KOPT-K1 (cell line): ENCODE data around the gene ROBO1.

Source experiments
- H3K27ac ChIP-seq: fragments of 200-600 bp; sonication (generic); 2 replicates; pipeline ENCODE4 v1.5.1; 2016; ENCODE audit warnings: antibody characterized with exemption, mild to moderate bottlenecking, low read depth, low read length; ENCODE audit not compliant: poor library complexity, severe bottlenecking
- H3K36me3 ChIP-seq: fragments of 200-600 bp; sonication (generic); 2 replicates; pipeline ENCODE4 v1.5.1; 2017; ENCODE audit warnings: antibody characterized with exemption, mild to moderate bottlenecking, low read length, moderate library complexity; ENCODE audit not compliant: insufficient read depth
- H3K9me3 ChIP-seq: fragments of 200-600 bp; sonication (generic); 2 replicates; pipeline ENCODE4 v1.5.1; 2017; ENCODE audit warnings: antibody characterized with exemption, low read length, mild to moderate bottlenecking; ENCODE audit not compliant: insufficient read depth, poor library complexity, severe bottlenecking

Gene ROBO1

DNA sequence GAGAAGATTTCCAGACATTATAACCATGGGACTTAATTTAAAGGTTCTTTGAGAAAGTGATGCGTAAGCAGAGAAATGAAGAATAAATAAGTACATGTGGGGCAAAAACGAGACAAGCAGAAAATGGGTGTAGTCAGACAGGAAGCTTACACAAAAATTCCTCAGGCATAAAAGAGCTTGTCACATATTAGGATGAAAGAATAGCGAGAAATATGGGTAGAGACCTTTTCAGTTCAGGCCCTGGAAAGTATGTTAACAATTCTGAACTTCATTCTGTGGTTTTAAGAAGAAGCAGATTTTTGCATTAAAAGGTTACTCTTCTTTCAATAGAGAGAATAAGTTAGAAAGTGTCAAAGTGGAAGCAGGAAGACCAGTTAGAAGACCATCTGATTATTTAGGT lies 352.4 kb downstream of the ROBO1 start:
- Histone ChIP-seq H3K36me3 (no peaks in the 10 kb centered on the region), H3K9me3 (no peaks in the 10 kb centered on the region), H3K27ac (no peak overlapping the region)

DNA sequence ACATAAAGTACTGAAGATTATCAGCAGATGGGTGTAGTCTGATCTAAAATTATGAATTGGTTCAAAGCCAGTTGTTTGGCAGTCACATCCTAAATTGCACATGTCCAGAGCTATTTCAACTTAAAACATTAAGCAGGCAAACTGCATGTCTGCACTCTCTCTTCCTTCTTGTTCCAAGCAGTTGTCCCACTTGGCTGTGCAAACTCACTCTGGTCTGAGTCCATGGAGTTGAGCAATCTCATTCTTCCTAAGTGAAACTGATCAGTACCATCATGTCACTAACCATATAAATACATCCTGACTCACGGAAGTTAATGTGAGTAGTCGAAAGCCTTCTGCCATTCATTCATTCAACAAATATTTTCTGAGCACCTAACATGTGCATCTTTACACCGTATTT lies 353.0 kb downstream of the ROBO1 start:
- Histone ChIP-seq H3K36me3 (no peaks in the 10 kb centered on the region), H3K27ac (no peak overlapping the region), H3K9me3 (no peaks in the 10 kb centered on the region)

DNA sequence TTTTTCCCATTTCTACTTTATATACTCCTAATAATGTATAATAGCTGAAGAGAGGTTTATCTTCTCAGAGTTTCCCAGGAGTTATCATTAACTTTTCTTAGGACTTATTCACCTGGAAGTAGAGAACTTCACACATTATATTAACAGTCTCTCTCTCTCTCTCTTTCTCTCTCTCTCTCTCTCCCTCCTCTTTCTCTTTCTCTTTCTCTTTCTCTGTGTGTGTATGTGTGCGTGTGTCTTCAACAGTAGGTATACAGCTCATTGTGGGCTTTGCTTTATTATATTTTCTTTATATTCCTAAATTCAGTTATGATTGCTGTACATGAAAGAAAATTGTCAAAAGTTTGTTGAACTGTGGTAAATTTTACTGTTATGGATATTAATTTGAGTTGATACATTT lies 353.8 kb downstream of the ROBO1 start:
- no peaks in the 10 kb centered on the region for H3K36me3 ChIP-seq

GRCh38 chr3:79412537-79412936 lies 355.3 kb downstream of the ROBO1 start:
- no peak overlapping the region for H3K27ac ChIP-seq
- H3K36me3 ChIP-seq: no peaks in the 10 kb centered on the region

More for the DNA sequence above, 353.8 kb downstream of the ROBO1 start:
- Histone ChIP-seq H3K27ac (no peak overlapping the region), H3K9me3 (no peaks in the 10 kb centered on the region)

GRCh38 chr3:79410617-79411016 lies 357.2 kb downstream of the ROBO1 start:
- H3K27ac ChIP-seq: no peak overlapping the region
- no peaks in the 10 kb centered on the region for H3K9me3 ChIP-seq
- no peaks in the 10 kb centered on the region for H3K36me3 ChIP-seq

More at GRCh38 chr3:79412537-79412936, 355.3 kb downstream of the ROBO1 start:
- no peaks in the 10 kb centered on the region for H3K9me3 ChIP-seq

DNA sequence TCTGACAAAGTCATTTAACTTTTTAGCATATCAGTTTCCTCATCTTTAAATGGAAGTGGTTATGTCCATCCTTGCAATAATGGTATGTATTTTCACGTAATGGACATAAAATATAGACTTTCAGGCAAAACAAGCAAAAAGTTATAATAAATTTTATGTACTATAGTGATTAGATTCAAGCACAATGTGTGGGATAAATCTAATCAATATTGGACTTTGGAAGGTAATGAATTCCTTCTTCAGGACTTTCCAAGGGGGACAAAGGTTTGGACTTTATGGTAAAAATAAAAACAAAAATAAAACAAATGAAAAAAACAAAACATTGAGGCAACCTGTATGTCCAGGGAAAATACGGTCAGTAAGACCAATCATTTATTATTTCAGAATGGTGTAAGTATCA lies 357.7 kb downstream of the ROBO1 start:
- no peaks in the 10 kb centered on the region for H3K9me3 ChIP-seq
- H3K27ac ChIP-seq: no peak overlapping the region
- H3K36me3 ChIP-seq: no peaks in the 10 kb centered on the region

GRCh38 chr3:79406175-79406574 lies 361.6 kb downstream of the ROBO1 start:
- Histone ChIP-seq H3K9me3 (no peaks in the 10 kb centered on the region), H3K36me3 (no peaks in the 10 kb centered on the region), H3K27ac (no peak overlapping the region)

GRCh38 chr3:79405183-79405582 lies 362.6 kb downstream of the ROBO1 start:
- H3K9me3 ChIP-seq: no peaks in the 10 kb centered on the region
- no peak overlapping the region for H3K27ac ChIP-seq
- no peaks in the 10 kb centered on the region for H3K36me3 ChIP-seq

DNA sequence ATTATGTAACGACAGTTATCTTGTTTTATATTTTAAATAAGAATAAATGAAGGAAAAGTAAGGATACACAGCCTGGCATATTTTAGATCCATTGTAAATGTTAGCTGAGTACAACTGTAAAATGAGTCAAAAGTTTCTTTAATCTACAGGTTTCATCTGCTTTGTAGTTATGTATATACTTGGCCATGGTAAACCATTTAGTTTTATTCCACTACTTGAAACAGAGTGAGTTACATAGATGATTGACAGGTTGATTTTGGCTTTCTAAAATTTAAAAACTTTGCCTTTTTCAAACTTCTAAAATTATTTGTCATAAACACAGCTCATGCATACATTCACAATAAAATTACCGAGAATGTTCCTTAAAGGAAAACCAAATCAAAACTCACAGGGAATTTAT lies 371.2 kb downstream of the ROBO1 start:
- Histone ChIP-seq H3K36me3 (no peaks in the 10 kb centered on the region), H3K9me3 (no peaks in the 10 kb centered on the region), H3K27ac (no peak overlapping the region)

- Histone ChIP-seq H3K36me3 (no peaks in the 10 kb centered on the region), H3K9me3 (no peaks in the 10 kb centered on the region), H3K27ac (no peak overlapping the region)
Measured at GRCh38 chr3:79392479-79392878, 375.3 kb downstream of the ROBO1 start.

- Histone ChIP-seq H3K27ac (no peak overlapping the region), H3K36me3 (no peaks in the 10 kb centered on the region), H3K9me3 (no peaks in the 10 kb centered on the region)
Measured at GRCh38 chr3:79390352-79390751, 377.4 kb downstream of the ROBO1 start.

DNA sequence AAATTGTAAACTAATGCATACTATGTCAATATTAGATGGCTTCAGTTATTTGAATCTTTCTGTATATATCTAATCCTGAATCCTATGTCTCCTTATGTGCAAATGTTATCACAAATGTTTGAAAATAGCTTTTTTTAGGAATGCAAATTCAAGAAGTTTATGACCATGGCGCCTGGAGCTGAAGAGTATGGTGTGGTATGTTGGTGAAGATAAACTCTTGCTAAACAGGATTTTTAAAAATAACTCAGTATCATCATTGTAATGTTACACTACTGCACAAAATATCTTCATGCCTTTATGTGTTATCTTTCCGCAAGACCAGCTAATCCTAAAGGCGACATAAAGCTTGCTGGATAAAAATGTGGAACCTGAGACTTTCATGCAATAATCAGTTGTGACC lies 382.6 kb downstream of the ROBO1 start:
- Histone ChIP-seq H3K27ac (no peak overlapping the region), H3K36me3 (no peaks in the 10 kb centered on the region), H3K9me3 (no peaks in the 10 kb centered on the region)

DNA sequence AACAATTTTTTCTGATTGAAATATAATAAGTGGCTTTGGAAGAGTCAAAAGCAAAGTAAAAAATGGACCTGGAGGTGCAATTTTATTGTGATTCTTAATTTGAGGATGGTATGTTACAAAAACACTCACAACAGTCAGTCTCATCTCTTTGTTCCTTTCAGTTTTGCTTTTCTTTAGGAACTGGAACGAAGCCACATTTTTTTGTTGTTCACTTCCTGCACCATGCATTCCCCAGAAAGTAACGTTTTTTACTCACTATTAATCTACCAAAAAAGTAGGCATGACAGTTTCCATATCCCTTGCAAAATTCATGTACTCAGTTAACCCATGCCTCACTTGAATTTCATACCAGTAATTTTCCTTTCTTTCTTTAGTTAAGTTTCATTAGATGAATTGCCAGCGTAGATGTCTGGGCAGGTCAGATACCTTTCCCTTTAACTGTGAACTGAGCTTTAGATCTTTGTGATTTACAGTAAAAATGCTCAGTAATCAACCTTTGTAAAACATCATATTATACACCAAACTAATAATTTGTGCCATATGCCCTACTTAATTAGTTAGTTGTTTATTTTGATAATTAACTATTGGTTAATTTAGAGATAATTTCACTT lies 384.3 kb downstream of the ROBO1 start:
- Histone ChIP-seq H3K36me3 (no peaks in the 10 kb centered on the region), H3K27ac (no peak overlapping the region), H3K9me3 (no peaks in the 10 kb centered on the region)

DNA sequence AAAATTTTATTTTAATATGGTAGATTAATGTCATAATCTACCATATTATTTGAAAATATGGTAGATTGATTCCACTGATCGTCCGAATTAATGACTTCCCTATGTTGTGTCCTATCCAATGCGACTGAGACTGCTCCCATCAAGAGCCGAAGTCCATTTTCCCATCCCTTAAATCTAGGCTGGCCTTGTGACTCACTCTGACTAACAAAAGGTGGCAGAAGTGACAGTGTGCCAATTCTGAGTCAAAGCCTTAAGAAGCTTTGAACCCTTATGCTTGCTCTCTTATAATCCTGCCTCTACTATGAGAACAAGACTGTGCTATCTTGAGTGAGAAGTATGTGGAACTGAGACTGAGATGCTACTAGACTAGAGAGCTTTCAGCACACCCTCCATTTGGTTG lies 387.2 kb downstream of the ROBO1 start:
- no peaks in the 10 kb centered on the region for H3K9me3 ChIP-seq
- no peaks in the 10 kb centered on the region for H3K36me3 ChIP-seq
- no peak overlapping the region for H3K27ac ChIP-seq

GRCh38 chr3:79378064-79378463 lies 389.7 kb downstream of the ROBO1 start:
- Histone ChIP-seq H3K9me3 (no peaks in the 10 kb centered on the region), H3K36me3 (no peaks in the 10 kb centered on the region), H3K27ac (no peak overlapping the region)

- H3K27ac ChIP-seq: no peak overlapping the region
- no peaks in the 10 kb centered on the region for H3K36me3 ChIP-seq
- no peaks in the 10 kb centered on the region for H3K9me3 ChIP-seq
Measured at GRCh38 chr3:79369306-79369705, 398.5 kb downstream of the ROBO1 start.
